ENCODE measurements around the gene LANCL2. TPM values are rescaled to one million over a fixed set of nuclear protein-coding genes. Genes with fewer than 3 reads are reported as not detected.
"Not testable (repeated sequence)": the region's sequence is repeated elsewhere in the genome, so short reads cannot be mapped to it uniquely, and the experiment has no call there.

The LANCL2 gene
- polyA plus RNA-seq, 3 donors: 6.4 to 11.8 (median 8.3) TPM

DNA sequence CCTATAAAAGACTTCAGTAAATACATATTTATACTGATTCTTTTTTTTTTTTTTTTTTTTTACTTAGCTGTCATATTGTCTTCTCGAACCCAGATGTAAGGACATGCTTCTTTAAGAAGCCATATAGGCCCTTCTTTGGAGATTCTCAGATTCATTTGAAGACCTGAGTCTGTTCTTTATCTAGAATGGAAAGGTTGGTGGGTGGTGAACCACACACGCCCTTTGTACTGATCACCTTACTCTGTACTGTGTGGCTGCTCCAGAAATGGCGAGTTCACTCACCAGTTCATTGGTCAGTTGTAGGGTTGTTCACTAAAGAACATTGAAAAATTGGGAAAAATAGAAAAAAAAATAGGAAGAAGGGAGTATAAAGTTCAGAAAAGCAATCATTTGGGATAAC, 32.5 kb downstream of the LANCL2 start:
- Histone ChIP-seq H3K9ac (ENCODE audit: insufficient read depth, low read length, poor library complexity, severe bottlenecking) (no peak overlapping the region), H2AFZ (ENCODE audit: insufficient read depth, low read depth, low read length, poor library complexity, severe bottlenecking) (no peak overlapping the region), H3K4me1 (ENCODE audit: control insufficient read depth in 1 of 2, insufficient read depth in 2 of 2, low read length in 2 of 2) (no peaks in the 10 kb centered on the region), H3K79me2 (ENCODE audit: insufficient read depth, low read length) (no peaks in the 10 kb centered on the region), H3K36me3 (replicated peaks in 1 of 2; ENCODE audit: control insufficient read depth in 1 of 2, insufficient read depth in 2 of 2, low read length in 2 of 2) (peaks cover 2 to 12% of the 10 kb centered on the region in 2 donors), H3K4me3 (replicated peaks in 1 of 3; ENCODE audit: low read depth in 2 of 3, low read length in 3 of 3) (no peak overlapping the region), H4K20me1 (ENCODE audit: insufficient read depth, low read length) (no peaks in the 10 kb centered on the region), H3K4me2 (replicated peaks; ENCODE audit: extremely low read depth, low read length, poor library complexity, severe bottlenecking) (no peak overlapping the region), H3K27me3 (ENCODE audit: control insufficient read depth in 2 of 2, insufficient read depth in 2 of 2, low read length in 2 of 2) (no peaks in the 10 kb centered on the region), H3K27ac (ENCODE audit: low read depth in 1 of 2, low read length in 2 of 2) (no peak overlapping the region), H3K9me3 (replicated peaks in 1 of 2; ENCODE audit: control insufficient read depth in 1 of 2, insufficient read depth in 1 of 2, low read length in 2 of 2) (no peaks in the 10 kb centered on the region)
- TF ChIP-seq, protein P1, sequence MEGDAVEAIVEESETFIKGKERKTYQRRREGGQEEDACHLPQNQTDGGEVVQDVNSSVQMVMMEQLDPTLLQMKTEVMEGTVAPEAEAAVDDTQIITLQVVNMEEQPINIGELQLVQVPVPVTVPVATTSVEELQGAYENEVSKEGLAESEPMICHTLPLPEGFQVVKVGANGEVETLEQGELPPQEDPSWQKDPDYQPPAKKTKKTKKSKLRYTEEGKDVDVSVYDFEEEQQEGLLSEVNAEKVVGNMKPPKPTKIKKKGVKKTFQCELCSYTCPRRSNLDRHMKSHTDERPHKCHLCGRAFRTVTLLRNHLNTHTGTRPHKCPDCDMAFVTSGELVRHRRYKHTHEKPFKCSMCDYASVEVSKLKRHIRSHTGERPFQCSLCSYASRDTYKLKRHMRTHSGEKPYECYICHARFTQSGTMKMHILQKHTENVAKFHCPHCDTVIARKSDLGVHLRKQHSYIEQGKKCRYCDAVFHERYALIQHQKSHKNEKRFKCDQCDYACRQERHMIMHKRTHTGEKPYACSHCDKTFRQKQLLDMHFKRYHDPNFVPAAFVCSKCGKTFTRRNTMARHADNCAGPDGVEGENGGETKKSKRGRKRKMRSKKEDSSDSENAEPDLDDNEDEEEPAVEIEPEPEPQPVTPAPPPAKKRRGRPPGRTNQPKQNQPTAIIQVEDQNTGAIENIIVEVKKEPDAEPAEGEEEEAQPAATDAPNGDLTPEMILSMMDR (IDR thresholded peaks at IDR 0.05): no peak
- Mint-ChIP-seq H3K27me3 (ENCODE audit: low read depth in 3 of 3) (no peaks in the 10 kb centered on the region), H3K9me3 (peaks cover 0 to 2% (median 0%) of the 10 kb centered on the region in 7 donors), H3K36me3 (peaks cover 18 to 26% of the 10 kb centered on the region in 2 donors), H3K4me1 (no peaks in the 10 kb centered on the region), H3K27ac (peak overlapping the region in 1 of 7 donors; percentile 2), H3K4me3 (no peak overlapping the region)
- intact Hi-C loops (cut with micrococcal nuclease): no loop called here
- 100% methylated on average over 1 of the region's 3 CpGs for WGBS (ENCODE audit: insufficient coverage)
- no peak for DNase-seq

DNA sequence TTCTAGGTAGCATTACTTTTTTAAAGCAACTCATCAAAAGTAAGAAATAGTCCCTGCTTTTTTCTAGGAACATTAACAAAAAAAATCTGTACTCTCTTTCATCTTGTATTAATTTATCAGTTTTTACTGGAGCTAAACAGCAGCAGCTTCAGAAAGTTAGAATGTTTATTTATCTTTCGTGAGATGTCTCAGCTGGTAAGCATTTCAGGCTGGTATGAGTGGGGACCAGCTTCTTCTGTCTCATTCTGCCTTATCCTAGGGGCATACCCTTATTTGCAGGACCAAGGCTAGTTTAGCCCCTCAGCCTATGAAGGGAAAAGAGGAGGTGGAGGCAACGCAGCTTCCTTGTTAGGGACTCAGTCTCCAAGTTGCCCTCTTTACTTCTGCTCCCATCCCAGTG, 35.1 kb downstream of the LANCL2 start:
- intact Hi-C loops (cut with micrococcal nuclease): no loop called here
- 100% methylated on average over 1 of the region's 2 CpGs for WGBS (ENCODE audit: insufficient coverage)
- H3K36me3 ChIP-seq (replicated peaks in 1 of 2; ENCODE audit: control insufficient read depth in 1 of 2, insufficient read depth in 2 of 2, low read length in 2 of 2): peaks cover 7 to 16% of the 10 kb centered on the region in 2 donors

DNA sequence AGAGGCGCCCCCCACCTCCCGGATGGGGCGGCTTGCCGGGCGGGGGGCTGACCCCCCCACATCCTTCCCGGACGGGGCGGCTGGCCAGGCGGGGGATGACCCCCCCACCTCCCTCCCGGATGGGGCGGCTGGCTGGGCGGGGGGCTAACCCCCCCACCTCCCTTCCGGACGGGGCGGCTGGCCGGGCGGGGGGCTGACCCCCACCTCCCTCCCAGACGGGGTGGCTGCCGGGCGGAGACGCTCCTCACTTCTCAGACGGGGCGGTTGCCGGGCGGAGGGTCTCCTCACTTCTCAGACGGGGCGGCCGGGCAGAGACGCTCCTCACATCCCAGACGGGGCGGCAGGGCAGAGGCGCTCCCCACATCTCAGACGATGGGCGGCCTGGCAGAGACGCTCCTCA, 37.4 kb downstream of the LANCL2 start:
- H3K4me2 ChIP-seq (replicated peaks; ENCODE audit: extremely low read depth, low read length, poor library complexity, severe bottlenecking); H3K9me3 ChIP-seq (replicated peaks in 1 of 2; ENCODE audit: control insufficient read depth in 1 of 2, insufficient read depth in 1 of 2, low read length in 2 of 2); H3K4me1 Mint-ChIP-seq; intact Hi-C loops (cut with micrococcal nuclease); H3K27me3 ChIP-seq (ENCODE audit: control insufficient read depth in 2 of 2, insufficient read depth in 2 of 2, low read length in 2 of 2); H3K9ac ChIP-seq (ENCODE audit: insufficient read depth, low read length, poor library complexity, severe bottlenecking); H3K27ac Mint-ChIP-seq; DNase-seq; H3K4me3 Mint-ChIP-seq; H4K20me1 ChIP-seq (ENCODE audit: insufficient read depth, low read length); H2AFZ ChIP-seq (ENCODE audit: insufficient read depth, low read depth, low read length, poor library complexity, severe bottlenecking); H3K27ac ChIP-seq (ENCODE audit: low read depth in 1 of 2, low read length in 2 of 2); H3K9me3 Mint-ChIP-seq; H3K79me2 ChIP-seq (ENCODE audit: insufficient read depth, low read length); H3K4me1 ChIP-seq (ENCODE audit: control insufficient read depth in 1 of 2, insufficient read depth in 2 of 2, low read length in 2 of 2); H3K27me3 Mint-ChIP-seq (ENCODE audit: low read depth in 3 of 3); H3K4me3 ChIP-seq (replicated peaks in 1 of 3; ENCODE audit: low read depth in 2 of 3, low read length in 3 of 3): not testable (repeated sequence)
- WGBS (ENCODE audit: insufficient coverage): no CpG with 5 or more reads among the region's 35 CpGs
- H3K36me3 Mint-ChIP-seq: peaks cover 33 to 50% of the 10 kb centered on the region in 2 donors
- H3K36me3 ChIP-seq (replicated peaks in 1 of 2; ENCODE audit: control insufficient read depth in 1 of 2, insufficient read depth in 2 of 2, low read length in 2 of 2): peaks cover 13 to 18% of the 10 kb centered on the region in 2 donors

More for the DNA sequence above, 35.1 kb downstream of the LANCL2 start:
- no peak for DNase-seq
- Histone ChIP-seq H4K20me1 (ENCODE audit: insufficient read depth, low read length) (no peaks in the 10 kb centered on the region), H3K27ac (ENCODE audit: low read depth in 1 of 2, low read length in 2 of 2) (no peak overlapping the region), H2AFZ (ENCODE audit: insufficient read depth, low read depth, low read length, poor library complexity, severe bottlenecking) (no peak overlapping the region), H3K79me2 (ENCODE audit: insufficient read depth, low read length) (no peaks in the 10 kb centered on the region), H3K27me3 (ENCODE audit: control insufficient read depth in 2 of 2, insufficient read depth in 2 of 2, low read length in 2 of 2) (no peaks in the 10 kb centered on the region), H3K4me1 (ENCODE audit: control insufficient read depth in 1 of 2, insufficient read depth in 2 of 2, low read length in 2 of 2) (no peaks in the 10 kb centered on the region), H3K4me2 (replicated peaks; ENCODE audit: extremely low read depth, low read length, poor library complexity, severe bottlenecking) (no peak overlapping the region), H3K9ac (ENCODE audit: insufficient read depth, low read length, poor library complexity, severe bottlenecking) (no peak overlapping the region), H3K4me3 (replicated peaks in 1 of 3; ENCODE audit: low read depth in 2 of 3, low read length in 3 of 3) (no peak overlapping the region), H3K9me3 (replicated peaks in 1 of 2; ENCODE audit: control insufficient read depth in 1 of 2, insufficient read depth in 1 of 2, low read length in 2 of 2) (no peaks in the 10 kb centered on the region)
- Mint-ChIP-seq H3K4me3 (no peak overlapping the region), H3K36me3 (peaks cover 21 to 41% of the 10 kb centered on the region in 2 donors), H3K27ac (no peak overlapping the region), H3K4me1 (no peaks in the 10 kb centered on the region), H3K27me3 (ENCODE audit: low read depth in 3 of 3) (no peaks in the 10 kb centered on the region), H3K9me3 (peaks cover 0 to 3% (median 0%) of the 10 kb centered on the region in 7 donors)
- TF ChIP-seq, protein P1 (IDR thresholded peaks at IDR 0.05): no peak

All from CD14-positive monocyte (primary cell).